GM18858 (cell line): ENCODE measurements around the gene TMEM164.

Experiments used
- ATAC-seq: cut with Tn5 transposase; IDR thresholded peaks from one replicate; pipeline ENCODE4 v1.9.1; 2021; ENCODE audit not compliant: unreplicated experiment

The TMEM164 gene

DNA sequence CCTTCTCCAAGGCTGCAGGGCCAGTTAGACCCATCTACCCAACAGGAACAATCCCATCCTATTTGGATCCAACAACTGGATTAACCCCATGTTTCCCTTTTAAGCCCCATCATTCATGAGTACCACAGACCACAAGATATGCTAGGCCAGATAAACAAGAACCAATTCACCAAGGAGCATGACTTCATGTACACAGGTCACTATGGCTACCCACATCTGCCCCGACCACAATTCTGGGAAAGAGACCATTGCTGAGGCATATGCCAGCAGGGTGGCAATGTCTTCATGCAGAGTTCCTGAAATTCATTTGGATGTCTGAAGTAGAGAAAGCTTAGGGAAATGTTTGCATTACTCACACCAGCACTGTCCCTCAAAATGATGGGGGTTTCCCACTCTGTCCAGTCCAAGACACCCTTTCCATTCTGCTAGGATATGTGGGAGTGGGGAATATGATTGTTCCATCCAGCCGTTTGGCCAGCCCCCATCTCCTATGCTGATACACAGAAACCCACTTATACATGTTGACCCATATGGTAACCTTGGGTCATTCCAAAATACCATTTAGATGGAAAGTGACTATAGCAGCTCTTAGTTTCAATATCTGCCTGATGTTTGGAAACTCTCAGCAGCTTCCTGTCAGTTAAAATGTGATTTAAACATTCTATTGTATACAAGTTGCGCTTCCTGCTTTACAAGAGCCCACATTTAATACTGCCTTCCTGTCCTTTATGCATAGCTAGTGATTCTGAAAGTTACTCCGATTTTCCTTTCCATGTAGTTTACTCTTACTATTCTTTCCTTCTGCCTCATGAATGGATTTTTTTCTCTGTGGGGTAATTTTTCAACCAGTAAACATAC lies 186.0 kb downstream of the TMEM164 start:
- ATAC-seq = peak; percentile 70

DNA sequence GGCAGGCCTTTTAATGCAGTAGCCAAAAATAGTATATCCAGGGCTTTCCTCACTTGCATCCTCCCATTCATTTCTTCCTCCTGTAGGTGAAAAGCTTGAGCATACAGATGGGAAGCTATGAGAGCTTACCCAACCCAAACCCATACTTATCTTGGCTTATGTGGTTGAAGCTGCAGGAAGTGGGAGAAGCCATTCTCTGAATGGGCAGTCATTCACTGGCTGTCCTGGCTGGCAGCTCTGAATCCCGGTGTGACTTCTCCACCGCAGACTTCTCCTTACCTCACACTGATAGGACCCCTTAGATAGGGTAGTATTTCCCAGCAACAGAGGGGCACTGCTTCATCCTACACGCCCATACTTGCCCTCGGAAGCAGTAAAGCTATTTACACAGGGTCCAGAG lies 189.6 kb downstream of the TMEM164 start:
- no peak for ATAC-seq

DNA sequence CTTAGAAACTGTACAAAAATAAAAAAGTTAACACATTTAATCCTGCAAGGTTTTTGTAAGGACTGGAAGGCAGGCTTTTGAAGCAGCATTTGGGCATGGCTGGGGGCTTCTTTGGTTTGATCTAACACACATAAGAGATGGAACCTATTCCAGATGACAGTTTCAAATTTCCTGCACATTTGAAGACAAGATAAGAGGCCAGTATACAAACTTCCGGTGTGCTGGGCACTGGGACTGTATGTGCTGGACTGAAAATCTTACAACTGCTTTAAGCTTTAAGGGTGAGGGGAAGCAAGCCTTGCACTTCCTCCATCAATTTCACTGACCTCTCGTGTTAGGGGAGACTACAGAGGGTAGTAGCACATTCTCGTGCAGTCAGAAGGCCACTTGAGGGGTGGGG lies 192.1 kb downstream of the TMEM164 start:
- no peak for ATAC-seq

DNA sequence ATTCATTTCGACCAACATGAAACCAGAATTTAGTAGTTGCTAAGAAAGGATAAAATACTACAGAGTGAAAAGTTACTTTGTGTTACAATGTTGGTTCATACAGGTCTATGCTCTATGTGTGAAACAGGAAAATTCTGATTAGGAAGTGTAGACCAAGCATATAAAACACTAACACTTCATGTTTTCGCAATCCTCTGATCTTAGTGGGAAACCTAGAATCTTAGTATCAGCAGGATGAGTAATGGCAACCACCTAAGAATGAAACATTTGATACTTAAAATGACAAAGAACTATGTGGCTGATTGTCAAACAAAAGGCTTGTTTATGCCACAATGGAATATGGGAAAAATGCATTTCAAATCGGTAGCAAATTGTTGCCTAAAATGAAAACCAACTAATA lies 198.9 kb downstream of the TMEM164 start:
- ATAC-seq = no peak

DNA sequence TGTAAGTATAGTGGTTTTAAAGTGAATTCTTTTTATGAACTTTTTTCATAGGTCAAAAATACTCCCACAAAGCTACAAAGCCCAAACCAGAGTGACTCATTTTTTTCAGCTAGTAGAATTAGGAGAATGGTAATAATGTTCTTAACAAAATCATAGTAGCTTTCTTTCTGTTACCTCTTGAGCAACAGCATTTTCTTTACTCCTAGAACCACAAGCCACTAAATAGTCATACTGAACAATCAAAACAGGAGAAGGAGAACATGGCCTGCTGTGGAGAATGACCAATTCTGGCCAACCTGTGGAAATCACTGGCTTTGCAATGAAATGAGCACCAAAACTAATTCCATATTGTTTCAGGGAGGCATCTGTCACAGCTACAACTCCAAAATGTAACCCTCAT lies 202.1 kb downstream of the TMEM164 start:
- ATAC-seq = no peak

DNA sequence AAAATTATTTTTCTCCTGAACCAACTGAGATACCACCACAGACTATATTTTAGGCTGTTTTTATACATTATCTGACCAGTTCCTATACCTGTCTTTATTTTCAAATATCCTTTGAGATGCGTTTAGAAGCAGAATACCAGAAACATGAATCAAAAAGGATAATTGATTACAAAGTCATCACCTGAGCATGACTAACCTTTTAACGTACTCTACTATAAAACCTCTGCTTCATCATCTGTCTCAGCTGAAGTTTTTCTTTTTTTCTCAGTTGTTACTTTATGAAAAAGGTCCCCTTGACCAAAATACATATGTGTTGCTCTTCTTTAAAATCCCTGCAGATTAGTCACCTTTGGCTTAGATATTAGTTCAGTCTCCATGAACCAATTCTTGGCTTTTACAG lies 205.2 kb downstream of the TMEM164 start:
- ATAC-seq = no peak

DNA sequence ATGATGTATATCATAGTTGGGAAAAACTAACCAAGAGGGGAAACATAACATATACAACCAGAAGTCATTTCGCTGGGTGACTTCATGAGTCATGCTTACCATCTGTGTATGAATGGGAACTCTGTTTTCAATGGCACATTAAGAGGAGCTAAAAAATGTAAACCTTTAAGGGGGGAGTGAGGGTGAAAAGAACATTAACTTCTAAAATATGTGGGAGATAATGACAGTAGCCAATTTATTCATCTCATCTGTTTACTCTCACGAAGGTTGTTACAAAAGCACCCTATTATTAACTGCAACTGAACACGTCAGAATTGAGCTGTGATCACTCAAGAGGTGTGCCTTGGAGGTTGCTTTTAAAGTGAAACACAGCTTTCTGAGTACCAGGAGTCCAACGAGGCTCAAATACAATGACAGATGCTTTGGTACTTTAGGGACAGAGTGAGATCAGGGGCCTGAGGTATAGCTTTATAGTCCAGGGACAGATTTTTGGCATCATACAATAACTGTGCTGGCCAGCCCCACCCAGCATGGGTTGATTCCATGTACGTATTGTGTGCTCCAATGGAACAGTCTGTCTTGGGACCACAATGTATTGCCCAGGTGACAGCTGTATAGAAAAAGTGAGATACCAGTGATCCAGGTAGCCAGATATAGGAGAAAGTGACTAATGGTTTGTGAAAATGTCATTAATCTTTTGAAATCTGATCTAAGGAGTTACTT lies 207.7 kb downstream of the TMEM164 start:
- ATAC-seq = no peak

DNA sequence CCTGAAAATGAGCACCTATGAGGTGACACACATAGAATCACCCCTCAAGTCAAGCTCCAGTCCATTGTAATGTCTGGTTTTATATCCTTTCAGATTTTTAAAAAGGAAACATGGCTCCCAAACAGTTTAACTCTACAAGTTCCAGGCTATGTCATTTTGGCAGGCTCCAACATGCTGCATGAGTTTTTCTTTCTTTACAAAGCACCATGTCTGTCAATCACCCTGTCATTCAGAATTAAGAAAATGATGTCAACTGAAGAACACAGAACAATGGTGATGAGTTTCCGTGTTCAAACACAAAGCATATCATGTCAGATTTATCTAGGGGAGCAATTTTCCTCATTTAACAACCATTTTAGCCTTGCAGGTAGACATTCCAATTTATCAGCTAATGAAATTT lies 208.4 kb downstream of the TMEM164 start:
- ATAC-seq = no peak

DNA sequence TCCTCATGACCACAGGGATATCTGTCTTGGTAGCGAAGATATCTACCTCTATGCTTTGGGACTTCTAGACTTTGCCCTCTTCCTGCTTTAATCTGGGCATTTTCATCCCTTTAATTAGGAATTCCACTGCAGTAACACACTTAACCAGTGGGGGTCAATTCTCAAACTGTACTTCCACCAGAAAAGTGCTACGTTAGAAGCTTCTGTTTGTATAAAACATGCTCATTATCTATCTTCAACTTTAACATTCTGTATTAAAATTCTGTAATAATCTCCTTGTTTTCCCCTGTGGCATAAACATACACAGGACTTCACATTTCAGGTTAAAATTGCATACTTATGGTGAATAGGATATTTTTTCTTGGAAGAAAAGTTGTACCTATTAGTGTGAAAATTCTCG lies 209.4 kb downstream of the TMEM164 start:
- no peak for ATAC-seq

DNA sequence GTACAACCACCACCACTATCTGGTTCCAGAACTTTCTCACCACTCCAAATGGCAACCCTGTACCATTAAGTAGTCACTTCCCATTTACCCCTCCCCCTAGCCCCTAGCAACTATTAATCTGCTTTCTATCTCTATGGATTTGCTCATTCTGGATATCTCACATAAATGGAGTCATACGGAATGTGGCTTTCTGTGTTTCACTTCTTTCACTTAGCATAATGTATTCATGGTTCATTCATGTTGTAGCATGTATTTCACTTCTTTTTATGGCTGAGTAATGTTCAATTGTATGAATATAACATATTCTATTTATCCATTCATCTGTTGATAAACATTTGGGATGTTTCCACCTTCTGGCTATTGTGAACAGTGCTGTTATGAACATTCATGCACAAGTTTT lies 210.3 kb downstream of the TMEM164 start:
- ATAC-seq = no peak

DNA sequence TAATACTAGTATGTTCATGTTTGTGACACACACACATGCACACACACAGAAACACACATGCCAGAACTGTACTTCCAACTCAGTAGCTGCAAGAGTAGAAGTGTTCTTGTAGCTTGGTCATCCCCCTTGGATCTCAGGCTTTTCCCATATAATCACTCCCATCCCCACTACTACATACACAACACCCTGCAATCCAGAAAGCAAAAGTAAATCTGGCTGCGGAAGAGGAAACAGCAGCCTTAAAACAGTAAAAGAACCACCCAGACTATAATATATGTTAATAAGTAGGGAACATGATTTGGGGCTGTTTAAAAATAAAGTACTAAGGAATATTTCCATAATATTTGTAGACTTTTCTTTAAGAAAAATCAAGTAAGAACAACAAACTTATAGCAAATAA lies 211.8 kb downstream of the TMEM164 start:
- no peak for ATAC-seq

DNA sequence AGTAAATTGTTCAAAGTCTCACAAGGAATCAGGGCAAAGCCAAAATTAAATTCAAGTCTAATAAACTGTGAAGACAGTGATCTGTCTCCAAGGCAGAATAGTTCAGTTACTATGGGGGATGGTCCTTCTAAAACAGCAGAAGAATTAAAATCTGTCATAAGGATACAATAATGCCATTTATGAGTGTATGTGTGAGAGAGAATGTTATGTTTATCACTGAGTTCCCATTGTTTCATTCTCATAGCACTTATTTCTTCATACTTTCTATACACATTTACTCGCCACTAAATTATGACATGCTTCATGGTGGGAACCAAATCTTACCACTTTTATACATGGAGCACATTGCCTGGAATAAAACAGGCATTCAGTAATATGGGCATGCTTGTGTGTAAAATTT lies 212.5 kb downstream of the TMEM164 start:
- ATAC-seq = no peak

DNA sequence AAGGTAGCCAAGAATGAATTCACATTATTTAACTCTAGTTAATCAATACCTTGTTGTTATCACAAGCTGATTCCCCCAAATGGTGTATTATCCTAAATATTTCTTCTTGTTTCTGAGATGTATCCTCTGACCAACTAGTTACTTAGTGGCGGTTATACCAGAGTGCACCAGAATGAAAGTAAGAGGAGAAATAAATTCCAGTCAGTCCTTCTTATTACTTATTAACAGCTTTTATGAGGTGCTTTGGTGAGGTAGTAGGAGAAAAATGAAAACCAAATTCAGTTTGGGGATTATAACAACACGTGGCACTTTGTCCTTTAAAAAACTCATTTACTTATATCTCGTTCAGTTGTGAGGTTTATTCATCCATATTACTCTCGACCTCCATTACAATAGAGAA lies 213.1 kb downstream of the TMEM164 start:
- no peak for ATAC-seq

DNA sequence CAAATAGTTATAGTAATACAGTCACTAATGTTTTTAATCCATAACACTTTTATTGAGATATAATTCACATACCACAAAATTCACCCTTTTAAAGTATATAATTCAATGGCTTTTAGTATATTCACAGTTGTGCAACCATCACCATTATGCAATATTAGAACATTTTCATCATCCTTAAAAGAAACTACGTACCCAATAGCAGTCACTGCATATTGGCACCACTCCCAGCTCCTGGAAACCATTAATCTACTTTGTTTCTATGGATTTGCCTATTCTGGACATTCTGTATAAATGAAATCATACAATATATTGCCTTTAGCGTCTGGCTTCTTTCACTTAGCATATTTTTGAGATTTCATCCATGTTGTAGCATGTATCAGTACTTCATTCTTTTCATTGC lies 215.7 kb downstream of the TMEM164 start:
- ATAC-seq = no peak

DNA sequence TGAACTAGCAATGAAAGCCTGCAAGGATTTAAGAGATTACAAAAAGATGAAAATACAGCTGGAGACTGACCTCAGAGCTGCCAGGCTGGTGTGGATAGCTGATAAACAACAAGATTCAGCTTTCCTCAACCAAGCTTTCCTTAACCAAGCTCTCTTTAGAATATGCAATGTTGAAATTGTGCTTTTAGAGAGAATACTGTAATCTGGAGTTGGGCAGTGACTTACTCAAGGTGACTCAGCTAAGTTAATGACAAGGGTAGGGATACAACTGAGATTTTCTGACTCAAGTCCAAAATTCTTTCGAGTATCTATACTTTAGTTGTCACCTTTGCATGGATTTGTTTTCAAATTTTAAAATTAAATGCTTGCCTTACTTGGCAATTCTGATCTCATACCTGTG lies 217.0 kb downstream of the TMEM164 start:
- ATAC-seq = no peak

DNA sequence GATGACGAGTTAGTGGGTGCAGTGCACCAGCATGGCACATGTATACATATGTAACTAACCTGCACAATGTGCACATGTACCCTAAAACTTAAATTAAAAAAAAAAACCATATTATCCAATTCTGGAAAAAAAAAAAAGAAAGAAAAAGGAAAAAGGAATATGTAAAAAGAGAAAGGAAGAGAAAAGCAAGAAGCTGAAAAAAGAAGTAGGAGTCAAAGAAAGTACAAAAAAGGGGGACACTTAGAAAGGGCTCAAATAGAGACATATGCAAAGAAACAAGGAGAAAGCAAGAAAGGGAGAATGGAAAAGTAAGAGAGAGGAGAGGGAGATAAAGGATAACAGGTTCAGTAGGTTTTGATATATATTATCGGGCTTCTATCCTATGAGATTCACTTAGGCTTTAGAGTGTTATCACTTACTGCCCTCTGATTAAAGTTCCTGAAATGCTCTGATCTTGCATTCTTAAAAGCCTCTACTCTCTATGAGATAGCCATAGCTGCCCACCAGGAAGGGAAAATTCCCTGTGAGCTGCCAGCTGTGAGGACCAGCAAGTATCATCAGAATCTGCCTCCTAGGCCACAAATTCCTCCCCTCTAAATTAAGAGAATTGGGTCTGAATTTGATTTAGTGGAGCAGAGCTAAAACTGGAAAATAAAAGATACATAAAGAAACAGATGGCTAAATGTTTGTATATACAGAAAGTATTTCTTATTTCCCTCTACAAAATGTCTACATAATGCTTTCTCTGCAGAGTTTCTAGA lies 219.8 kb downstream of the TMEM164 start:
- ATAC-seq = no peak

DNA sequence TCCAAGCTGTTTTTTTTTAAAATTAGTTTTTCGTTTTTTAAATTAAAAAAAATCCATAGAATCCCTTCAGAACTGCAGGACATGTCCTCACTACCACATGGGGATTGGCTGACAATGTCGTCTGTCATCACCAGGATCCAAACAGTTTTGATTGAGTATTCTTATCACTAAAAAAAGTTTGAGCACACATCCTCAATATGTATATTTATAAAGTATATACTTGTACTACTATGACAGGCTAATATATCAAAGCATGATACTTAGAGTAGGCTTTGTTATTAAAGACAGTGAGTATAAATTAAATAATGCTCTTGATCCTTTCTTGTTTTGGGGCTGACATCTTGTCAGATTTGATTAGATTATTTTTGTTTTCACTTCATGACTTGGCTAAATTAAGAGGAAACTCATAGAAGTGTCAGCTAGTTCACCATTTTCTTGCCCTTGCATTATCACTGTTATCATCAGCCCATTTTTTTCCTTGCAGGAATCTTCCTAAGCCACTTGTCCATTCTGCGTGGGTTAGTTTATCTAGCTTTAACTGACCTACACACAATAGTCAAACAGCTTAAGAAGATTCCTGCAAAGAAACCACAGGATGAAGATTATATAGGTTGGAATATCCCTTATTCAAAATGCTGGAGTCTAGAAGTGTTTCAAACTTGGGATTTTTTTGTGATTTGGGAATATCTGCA lies 222.2 kb downstream of the TMEM164 start:
- no peak for ATAC-seq

DNA sequence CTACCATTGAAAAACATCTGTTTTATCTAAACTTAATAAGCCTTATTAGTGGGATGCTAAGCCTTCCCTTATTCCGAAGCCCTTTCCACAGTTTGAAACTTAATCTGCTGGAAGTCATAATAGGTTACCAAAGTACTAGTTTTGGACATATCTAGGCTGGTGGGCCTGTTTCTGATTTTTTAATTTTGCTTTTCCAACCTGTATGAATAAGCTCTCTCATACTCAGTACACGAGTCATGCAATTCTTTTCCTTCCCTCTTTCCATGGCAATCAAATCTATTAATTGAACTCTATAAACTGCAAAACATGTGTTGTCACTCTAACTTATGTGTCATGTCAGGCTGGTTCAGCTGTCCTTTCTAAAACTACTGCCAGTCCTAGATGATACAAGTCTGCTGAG lies 224.0 kb downstream of the TMEM164 start:
- ATAC-seq = no peak
